Epidermal melanocyte (primary cell): Measurements from ENCODE around the gene KMT2C.
A peak's percentile ranks its signal among the peaks of the same experiment; 100 is the strongest.
"Not testable (repeated sequence)": the region's sequence is repeated elsewhere in the genome, so short reads cannot be mapped to it uniquely, and the experiment has no call there.

ENCODE experiments used
- DNase-seq: peaks from one replicate; pipeline ENCODE4 v3.0.0; 2011; ENCODE audit warnings: low spot score; ENCODE audit not compliant: insufficient read length

KMT2C gene

DNA sequence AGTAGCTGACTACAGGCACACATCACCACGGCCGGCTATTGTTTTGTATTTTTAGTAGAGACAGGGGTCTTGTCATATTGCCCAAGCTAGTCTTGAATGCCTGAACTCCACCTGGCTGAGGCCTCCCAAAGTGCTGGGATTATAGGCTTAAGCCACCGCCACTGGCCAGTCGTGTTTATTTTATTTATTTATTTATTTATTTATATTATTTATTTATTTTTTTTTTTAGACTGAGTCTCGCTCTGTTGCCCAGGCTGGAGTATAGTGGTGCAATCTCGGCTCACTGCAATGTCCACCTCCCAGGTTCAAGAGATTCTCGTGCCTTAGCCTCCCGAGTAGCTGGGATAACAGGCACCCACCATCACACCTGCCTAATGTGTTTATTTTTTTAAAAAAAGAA lies 6.0 kb upstream of the KMT2C start:
- not testable (repeated sequence) for DNase-seq

DNA sequence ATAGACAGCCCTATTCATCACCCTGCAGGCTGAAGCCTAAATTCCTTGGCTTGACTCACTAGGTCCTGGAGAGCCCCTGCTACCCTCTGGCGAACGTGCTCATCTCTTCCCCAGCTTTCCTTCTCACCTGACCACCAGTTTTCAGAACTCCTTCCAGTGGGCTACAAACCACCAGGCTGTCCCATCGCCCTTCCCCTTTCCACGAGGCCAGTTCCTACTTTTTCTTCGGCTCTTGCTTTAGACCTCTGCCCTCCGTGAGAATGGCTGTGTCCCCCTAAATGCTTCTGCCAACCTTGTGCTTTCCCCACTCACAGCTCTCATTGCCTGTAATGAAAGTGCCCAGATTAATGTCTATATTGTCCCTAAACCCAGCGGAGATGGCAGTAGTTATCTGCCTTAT lies 5.4 kb upstream of the KMT2C start:
- DNase-seq = not testable (repeated sequence)

- not testable (repeated sequence) for DNase-seq
These were observed 2.2 kb upstream of the KMT2C start for GRCh38 chr7:152438017-152438416.

DNA sequence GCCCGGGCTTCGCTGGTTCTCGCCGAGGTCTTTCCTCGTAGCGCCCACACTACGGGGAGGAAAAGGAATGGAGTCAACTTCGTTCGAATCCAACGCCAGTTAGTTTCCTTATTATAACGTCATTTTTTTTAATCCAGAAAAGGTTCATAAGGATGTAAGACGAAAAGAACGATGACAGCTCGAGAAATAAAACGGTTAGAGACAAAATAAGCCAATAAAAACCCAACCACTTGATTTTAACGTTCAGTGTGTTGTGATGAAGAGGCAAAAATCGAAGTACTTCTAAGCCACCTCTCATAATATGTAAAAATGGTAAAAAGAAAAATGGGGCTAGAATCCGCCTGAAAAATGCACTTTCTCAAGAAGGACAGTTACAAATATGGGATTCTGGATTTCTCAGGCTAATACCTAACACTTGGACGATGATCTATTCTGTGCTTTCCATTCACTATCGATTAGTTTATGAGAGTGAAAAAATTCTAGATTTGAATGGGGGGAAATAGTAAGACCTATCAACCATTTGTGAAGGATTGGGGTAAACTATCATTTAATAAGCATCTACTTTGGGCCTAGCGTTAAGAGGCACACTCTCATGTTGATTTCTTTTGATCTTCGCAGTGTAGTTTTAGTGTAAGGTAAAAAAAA lies 1.2 kb upstream of the KMT2C start:
- DNase-seq = not testable (repeated sequence)

DNA sequence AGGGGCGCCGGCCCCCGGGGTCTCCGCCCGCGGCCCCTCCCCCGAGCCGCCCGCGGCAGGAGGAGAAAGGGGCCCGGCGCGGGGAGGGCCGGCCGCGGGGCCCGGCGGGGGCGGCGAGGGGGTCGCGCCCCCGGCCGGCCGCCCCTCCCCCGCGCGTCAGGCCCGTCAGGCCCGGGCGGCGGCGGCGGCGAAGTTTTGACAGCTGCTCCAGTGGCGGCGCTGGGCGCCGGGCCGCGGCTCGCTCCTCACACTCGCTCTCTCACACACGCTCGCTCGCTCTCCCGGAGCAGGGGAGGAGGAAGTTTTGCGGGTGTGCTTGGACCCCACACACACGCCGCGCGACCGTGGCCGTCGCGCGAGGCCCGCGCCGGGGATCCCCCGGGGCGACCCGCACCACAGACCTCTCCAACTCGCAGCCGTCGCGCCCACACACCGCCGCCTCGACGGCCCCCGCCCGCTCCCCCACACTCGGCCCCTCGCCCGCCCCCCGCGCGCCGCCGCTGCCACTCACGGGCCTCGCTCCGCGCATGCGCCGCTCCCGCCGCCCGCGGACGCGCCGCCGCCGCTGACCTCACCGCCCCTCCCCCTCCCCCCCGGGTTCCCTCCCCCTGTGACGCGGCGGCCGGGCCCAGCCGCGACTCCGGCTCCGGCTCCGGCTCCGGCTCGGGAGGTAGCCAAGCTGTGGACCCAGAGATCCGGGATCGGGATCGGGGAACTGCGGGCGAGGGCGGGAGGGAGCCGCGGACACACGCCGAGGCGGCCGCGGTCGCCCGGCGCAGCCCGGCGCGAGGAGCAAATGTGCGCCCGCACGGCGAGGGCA lies 518 bp upstream of the KMT2C start:
- DNase-seq = peak; percentile 85

GRCh38 chr7:152434511-152435383 lies 1.1 kb downstream of the KMT2C start:
- DNase-seq = not testable (repeated sequence)

DNA sequence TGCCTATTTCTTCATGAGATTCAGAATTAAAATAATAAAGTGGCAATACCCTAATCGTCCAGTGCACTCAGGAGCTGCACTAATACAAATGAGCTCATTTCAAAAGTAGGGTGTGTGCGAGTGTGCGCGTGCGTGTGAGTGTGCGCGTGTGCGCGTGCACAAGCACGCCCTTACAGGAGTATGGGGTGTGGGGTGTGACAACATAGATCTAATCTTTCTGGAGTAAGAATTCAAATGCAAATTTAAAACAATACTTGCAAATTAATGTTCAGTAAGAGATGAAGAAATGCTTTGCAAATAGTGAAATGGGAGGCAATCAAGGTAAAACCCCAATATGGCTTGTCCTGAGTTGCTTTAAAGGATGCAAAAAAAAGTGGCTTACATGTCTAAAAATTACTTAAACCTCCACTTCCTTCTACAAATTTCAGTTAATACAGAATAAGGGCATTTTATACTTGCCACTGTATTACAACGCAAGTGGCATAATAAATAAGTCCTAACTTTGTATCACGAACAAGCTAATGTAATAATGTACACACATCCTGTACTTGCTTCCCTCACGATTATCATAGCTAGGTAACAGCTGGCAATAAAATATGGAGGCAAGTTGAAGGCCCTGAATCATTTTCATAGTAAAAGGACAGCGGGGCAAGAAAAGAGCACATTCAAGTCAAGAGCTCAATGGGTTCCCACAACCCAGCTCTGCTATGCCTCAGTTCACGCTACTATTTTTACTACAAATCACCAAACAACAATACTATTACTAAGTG lies 1.9 kb downstream of the KMT2C start:
- DNase-seq = not testable (repeated sequence)

DNA sequence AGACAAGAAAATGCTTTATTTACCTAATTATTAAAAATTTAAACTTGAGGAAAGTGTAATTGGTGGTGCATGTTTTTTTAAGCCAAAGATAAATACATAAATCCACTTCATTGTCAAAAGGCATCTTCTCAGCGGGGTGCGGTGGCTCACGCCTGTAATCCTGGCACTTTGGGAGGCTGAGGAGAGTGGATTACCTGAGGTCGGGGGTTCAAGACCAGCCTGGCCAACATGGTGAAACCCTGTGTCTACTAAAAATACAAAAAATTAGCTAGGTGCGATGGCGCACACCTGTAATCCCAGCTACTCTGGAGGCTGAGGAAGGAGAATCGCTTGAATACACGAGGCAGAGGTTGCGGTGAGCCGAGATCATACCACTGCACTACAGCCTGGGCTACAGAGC lies 3.1 kb downstream of the KMT2C start:
- not testable (repeated sequence) for DNase-seq

- DNase-seq = no peak
These were observed 4.9 kb downstream of the KMT2C start for GRCh38 chr7:152430854-152431253.

DNA sequence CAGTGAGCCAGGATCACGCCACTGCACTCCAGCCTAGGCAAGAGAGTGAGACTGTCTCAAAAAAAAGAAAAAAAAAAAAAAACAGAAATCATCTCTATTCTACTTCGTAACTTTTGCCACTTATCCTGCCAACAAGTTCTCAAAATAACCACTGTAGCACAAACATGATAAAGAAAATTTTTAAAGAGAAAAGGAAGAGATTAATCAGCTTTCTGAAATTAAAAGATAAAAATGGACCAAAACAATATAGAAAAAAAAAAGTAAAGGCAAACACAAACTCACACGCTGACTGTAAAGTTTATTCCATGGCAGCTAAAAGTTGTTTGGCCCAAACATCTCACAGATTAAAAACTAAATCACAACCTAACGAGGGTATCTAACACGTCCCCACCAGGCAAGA lies 5.7 kb downstream of the KMT2C start:
- DNase-seq = not testable (repeated sequence)

DNA sequence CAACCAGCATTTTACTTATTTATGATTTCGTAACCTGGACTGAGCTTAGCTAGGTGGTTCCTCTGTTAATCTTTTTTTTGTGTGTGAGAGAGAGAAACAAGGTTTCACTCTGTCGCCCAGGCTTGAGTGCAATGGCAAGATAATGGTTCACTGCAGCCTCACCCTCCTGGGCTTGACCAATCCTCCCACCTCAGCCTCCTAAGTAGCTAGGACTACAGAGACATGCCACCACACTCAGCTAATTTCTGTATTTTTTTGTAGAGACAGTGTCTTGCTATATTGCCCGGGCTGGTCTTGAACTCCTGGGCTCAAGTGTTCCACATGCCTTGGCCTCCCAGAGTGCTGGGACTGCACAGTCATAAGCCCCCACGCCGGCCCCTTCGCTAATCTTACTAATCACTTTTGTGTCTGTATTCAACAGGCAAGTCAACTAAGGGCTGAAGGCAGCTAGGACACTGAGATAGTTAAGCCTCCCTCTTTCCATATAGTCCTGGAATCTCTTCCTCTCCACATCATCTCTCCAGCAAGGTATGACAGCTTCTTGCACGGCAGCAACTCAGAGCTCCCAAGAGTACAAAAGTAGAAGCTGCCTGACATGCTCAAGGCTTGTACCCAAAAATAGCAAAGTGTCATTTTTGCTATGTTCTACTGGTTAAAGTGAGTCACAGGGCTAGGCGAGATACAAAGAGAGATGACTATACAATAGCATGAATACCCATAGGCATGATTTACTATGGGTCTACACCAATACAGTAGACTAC lies 11.3 kb downstream of the KMT2C start:
- no peak for DNase-seq

- DNase-seq = no peak
These were observed 11.8 kb downstream of the KMT2C start for GRCh38 chr7:152423991-152424347.

GRCh38 chr7:152423171-152423570 lies 12.6 kb downstream of the KMT2C start:
- DNase-seq = not testable (repeated sequence)

DNA sequence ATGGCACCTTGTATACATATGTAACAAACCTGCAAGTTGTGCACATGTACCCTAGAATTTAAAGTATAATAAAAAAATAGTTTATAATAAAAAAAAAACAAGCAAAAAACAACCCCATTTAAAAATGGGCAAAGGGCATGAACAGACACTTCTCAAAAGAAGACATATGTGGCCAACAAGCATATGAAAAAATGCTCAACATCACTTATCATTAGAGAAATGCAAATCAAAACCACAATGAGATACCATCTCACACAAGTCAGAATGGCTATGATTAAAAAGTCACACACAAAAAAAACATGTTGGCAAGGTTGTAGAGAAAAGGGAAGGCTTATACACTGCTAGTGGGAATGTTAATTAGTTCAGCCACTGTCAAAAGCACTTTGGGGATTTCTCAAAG lies 14.9 kb downstream of the KMT2C start:
- DNase-seq = not testable (repeated sequence)

DNA sequence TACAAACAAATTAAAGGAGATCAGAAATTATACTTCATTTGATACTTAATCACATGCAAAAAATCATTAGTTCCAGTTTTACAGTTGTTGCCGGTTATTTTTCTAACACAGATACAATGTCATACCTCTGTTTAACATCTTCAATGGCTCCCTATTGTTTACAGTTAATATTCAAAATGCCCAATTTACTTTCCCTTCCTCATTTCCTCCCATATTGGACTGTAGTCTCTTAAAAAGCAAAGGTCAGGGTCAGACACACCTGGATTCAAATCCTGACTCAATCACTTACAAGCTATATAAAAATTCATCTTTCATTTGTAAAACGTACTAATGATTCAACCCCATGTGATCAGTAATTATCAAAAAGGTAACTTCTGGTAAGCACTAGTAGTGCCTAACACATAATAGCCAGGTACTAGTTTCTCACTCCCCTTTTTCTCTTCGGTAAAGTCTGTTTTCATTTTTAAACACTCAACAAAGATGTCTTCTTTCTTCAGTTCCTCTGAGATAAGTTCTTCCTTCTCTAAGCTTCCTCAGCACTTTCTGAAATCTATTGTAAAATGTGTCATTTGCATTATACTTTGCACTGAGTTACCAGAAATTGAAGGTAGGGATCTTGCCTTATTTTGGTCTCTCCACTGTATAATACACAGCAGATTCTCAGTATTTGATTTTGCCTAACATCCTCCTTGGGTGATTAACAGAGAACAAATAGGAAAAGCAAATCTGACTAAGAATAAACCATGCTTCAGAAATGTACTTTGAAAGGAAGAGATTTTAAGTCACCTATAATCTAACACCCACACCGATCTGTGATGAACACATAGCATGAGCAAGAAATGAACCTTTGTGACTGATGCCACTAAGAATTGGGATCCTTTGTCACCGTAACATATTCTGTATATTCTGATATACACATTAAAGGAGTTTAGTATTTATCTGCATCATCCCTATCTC lies 16.1 kb downstream of the KMT2C start:
- DNase-seq = no peak

DNA sequence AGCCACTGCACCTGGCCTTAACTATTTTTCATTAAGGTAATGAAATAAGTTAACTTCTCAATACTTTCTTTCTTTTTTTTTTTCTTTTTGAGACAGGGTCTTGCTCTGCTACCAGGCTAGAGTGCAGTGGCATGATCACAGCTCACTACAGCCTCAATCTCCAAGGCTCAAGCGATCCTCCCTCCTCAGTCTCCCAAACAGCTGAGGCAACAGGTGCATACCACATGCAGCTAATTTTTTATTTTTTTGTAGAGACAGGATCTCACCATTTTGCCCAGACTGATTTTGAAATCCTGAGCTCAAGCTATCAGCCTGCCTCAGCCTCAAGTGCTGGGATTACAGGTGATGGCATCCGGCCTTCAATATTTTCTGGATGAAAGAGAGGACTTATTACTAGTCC lies 21.0 kb downstream of the KMT2C start:
- DNase-seq = no peak

DNA sequence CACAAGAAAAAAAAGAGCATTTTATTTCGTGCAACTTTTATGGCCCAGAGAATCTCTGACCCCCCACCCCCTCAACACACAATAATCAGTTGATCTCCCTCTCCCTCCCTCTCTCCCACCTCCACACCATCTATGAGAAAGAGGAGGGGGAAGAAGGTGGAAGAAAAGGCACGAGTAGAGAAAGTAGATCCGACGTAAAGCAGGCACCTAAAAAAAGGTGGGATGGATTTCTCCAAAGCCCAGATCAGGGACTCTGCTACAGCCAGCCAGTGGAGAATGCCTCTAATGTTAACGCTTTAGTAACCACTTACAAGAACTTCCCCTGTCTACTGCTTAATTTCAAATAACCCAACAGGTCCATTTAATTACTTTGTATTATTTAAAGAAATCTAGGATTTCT lies 24.4 kb downstream of the KMT2C start:
- DNase-seq = no peak

- no peak for DNase-seq
These were observed 29.3 kb downstream of the KMT2C start for GRCh38 chr7:152406491-152406890.

GRCh38 chr7:152406030-152406429 lies 29.8 kb downstream of the KMT2C start:
- DNase-seq = not testable (repeated sequence)
